GM03348 (cell line): Measurements from ENCODE around the gene DPYSL5.

Experiments used
- DNase-seq: peaks from one replicate; pipeline ENCODE4 v3.0.0; 2012; ENCODE audit warnings: low spot score

The DPYSL5 gene

DNA sequence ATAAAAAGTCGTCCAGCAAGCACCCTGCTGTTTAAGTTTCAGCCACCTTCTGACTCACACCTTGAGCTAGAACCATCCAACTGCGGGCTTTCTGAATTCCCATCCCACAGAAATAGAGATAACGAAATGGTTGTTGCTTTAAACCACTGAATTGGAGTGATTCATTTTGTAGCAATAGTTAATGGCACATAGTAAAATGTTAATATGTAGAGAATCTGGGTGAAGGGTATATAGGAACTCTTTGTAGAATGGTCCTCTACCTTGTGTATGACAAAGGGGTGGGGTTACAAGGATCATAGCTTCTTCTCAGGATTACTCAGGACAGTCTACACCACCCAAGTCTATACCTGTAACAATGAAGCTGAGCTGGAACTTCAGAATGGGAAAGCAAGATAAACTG, 120.1 kb downstream of the DPYSL5 start:
- no peak for DNase-seq

DNA sequence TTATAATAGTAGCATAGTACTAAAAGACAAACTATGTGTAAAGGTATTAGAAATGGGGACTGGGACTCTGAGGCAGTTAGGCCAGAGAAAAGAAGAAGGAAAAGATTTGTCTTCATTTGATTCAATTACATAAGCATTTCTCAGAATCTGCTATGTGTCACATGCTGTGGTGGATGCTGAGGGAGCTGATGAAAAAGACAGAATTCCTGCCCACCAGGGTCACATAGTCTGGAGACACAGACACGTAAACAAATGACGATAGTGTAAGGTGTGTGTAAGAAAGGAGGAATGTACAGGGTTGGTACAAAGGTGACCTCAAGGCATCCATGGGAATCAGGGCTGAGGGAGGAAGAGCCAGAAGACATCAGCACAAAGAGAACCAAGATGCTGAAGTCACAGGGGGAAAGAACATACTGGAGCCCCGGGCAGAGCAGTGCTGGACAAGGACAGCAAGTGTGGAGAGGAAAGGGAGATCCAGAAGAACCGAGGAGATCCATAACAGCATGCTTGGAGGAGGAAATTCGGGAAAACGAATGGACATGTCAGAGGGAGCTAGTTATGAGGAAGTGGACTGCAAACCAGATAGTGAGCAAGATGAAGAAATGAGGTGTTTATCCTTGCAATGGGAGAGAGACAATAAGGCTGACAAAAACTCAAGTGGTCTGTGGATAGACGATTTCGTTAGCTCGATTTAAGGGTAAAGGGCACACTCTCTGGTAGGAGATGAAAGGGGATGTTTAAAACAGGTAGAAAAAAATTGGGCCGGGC, 121.3 kb downstream of the DPYSL5 start:
- DNase-seq, result no peak

DNA sequence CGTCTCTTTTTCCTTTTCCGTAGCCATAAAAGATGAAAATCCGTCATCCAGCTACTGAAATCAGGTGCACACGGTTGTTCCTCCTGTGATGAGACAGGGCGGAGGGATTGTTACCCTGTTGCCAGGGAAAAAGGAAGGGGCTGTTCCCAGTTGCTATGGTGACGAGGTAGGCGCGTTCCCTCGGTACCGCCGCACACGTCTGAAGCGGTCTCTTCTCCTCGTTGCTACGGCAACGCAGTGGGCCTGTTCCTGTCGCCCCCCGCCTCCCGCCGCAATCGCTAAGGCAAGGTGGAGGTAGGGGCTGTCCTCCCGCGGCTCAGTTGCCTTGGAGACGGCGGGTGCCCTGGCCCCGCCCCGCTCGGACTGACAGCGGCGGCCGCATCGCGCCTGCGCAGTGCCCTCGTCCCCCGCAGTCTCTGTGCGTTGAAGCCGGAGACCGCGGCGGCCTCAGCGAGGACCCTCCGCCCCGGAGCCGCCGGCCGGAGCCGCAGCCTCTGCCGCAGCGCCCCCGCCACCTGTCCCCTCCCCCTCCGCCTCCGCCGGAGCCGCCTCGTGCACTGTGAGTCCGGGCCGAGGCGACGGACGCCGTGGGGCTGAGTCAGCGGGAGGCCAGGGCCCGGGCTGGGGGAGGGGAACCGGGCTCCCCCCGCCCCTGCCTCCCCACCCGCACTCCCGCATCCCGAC, 122.5 kb downstream of the DPYSL5 start, which contains the start of gene MAPRE3:
Gene MAPRE3 (plus strand): TSS at position 394 of the 684 bp plus-strand sequence. CDS start 51,582 bp downstream, outside the sequence.
- DNase-seq, result peak; percentile 98

DNA sequence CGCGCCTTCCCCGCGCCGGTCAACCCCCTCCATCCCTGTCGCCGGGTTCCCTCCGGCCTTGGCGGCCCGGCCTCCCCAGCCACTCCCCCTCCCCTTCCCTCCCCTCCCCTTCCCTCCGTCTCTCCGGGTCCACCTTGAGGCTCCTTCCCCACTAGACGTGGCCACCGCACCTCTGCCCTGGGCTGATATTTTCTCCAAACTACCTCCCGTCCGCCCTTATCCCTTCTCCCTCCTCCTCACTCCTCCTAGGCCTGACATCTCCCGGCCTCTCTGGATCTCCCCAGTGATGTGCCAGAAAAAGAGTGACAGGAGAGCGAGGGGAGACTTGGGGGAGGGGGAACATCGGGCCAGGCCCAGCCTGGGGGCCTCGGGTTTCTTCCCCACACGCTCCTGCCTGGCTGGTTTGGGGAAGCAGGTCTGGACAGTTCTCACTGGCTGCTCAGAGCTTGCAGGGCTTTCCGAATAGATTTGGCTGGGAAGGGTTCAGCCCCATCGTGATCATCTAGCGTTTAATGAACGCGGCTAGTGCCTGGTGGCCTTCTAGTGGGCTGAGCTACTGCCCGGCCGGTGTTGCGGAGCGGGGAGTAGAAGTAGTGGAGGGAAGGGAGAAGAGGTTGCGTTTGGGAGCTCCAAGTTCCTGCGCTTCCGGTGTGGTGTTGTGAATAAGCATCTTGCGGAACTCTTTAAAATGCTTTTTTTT, 123.1 kb downstream of the DPYSL5 start:
- peak; percentile 47 for DNase-seq

DNA sequence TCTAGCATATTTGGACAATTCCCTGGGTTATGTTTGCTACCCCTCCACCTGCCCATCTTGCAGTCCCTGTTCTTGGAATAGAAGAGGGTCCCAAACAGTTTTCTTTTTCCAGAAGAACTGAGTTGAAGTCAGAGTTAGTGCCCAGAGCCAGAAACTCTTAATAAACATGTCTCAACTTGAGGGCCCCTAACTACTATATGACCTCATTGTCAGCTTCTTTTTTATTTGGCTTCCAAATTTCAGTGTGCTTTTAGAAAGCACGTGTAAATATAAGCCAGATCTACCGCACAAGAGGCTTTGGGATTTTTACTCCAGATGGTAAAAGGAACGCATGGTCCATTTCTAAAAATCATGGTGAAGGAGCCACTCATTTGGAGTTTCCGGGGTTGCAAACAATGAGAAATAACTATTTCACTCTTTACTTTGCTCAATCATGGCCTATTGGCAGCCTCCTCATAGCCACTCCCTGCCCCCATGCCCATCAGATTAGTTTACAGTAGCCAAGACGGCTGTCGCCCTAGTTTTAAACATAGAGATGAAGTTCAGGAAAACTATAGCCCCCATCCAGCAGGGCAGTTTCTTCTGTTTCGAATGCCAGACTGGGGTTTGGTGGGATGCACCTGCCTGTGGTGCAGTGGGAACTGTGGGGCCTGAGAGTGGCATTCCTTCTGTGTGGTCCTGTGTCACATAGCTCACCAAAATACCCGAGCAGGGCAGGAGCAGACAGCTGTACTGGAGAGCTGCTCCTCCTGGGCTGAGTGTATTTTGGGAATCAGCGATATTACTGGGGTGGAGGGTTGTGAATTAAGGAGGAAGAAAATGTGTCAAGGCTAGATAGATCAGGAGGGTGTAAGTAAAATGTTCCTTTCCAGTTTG, 124.2 kb downstream of the DPYSL5 start:
- no peak for DNase-seq

DNA sequence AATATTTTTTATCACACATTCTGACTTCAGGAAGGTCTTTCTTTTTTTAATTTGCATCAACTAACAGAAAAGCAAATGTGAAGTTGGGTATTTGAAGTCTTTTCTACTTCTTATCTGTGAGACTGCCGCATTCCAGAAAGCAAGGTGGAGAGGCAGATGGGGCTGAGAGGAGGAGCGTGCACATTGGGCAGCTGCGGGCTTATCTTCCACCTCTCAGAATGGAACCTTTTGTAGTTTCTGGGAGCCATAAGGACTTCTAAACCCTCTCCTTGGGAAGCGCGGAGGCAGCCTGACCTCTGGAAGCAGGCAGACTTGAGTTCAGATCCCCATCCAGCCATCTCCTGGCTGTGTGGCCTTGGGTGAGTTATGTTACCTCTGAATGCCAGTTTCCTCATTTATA, 126.4 kb downstream of the DPYSL5 start:
- DNase-seq, result no peak

DNA sequence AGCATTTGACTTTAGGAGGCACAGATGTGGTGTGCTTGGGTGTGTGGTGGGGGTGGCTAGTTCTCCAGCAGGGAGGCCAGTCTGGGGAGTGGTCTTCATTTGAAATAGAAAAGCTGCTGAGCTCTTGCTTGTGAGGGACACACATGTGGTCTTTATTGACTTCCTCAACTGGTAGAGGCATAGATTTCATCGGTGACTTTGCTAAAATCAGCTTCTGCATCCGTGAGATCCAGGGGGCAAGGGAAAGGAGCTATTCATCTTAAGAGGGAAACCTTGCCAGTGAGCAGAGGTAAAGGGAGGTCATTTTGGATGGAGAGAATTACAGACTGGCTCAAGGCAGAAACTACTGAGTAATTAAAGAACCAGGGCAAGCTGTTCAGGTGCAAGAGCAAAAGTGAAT, 127.2 kb downstream of the DPYSL5 start:
- no peak for DNase-seq

DNA sequence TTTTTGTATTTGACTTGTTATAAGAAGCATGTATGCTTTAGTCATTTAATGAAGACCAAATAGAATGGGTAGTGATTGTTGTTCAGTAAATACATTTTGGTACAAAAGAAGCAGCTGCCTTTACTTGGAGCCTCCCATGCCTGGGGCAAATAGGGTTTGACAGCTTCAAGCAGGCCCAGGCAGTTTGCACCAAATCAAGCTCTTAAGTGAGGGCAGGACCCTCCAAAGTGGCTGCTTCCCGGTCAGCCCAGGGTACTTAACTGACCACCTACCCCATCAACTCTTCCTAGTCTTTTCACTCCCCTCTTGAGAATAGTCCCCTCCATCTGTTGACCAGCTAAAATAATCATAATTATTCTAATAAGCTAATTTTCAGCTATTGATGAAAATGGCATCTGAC, 127.7 kb downstream of the DPYSL5 start:
- no peak for DNase-seq

DNA sequence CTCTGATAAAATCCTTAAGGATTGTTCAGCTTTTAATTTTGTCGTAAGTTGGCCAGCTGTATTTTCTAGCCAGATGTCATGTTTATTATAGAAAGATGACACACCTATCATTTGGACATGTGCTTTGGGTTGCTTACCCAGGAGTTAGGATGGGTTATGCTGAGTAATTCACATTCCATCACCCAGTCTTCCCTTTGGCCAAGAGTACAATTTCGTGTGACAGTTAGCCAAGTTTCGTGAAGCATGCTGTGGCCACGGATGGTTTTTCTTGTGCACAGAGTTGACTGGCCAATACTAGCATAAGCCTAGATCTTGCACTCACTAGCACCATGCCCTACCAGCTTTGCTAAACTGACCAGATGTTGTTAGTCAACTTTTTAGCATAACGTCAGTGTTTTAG, 128.3 kb downstream of the DPYSL5 start:
- peak; percentile 78 for DNase-seq

DNA sequence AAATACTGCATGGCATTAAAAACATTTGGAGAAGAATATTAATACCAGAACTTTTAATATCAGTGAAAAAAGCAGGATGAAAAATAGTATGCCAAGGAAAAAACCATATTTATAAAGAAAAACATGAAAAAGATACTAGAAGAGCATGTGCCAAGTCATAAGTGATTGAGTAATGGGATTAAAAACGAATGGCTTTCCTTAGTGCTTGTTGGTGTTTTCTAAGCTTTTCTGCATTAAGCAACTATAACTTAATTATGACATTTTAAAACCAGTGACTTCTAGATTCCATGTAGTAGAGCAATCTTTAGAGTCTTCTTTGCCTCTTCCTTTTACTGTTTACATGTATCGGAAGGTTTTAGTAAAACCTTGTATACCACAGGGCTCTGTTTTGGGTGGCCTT, 129.1 kb downstream of the DPYSL5 start:
- no peak for DNase-seq

DNA sequence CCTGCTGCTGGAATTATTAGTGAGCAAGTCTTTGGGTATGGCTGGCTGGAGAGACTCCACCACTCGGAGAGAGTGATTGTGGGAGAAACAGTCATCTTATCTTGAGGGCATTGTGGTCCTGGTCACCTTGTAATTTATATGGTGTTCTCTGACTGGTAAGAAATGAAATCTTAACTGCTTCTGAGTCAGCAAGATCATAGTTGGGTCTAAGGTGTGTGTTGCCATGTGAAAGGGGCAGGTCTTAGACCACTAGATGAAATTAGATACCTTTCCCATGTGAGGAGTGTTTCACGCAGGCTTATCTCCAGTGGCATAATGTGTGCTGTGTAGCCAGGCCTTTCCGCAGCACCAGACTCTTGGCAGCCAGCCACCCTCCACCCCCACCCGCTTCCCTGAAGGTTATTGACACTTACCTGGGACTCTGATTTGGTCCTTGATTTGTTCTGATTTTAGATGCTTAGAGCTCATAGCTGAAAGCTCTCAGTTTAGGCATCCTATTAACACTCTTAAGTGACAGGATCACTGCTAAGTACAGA, 130.2 kb downstream of the DPYSL5 start:
- no peak for DNase-seq

DNA sequence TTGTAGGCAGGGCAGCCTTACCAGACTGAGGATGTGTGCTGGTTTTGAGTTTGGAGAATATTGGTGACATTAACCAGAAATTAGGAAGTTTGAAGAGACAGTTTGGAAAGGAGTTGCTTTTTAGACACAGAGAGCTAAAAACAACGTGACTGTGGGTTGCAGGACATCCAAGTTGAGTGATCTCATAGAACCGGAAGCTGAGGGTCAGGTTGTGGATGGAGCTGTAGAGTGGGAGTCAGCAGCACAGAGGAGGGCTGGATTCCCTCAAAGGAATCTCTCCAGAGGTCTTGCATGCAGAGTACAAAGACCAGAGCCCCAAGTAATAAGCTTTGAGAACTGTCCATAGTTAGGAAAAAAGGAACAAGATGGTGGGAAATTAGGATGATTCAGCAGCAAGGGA, 131.8 kb downstream of the DPYSL5 start:
- peak; percentile 44 for DNase-seq

DNA sequence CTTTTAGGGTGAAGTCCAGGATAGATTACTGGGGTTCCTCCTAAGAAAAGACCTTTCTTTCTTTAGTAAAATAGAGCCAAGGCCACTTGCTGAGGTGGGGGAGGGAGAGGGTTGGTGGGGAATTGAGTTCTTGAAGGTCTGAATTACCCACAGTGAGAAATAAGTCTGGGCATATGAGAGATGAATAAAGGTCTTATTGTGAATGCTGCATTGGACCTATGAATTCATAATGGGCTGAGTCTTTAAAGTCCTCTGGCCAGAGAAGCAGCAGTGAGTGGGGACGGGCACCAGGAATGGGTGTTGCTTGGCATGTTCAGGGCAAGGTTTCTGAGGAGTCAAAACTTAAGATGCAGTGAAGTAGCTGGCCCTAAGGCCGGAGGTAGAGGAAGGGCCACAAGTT, 133.0 kb downstream of the DPYSL5 start:
- no peak for DNase-seq

DNA sequence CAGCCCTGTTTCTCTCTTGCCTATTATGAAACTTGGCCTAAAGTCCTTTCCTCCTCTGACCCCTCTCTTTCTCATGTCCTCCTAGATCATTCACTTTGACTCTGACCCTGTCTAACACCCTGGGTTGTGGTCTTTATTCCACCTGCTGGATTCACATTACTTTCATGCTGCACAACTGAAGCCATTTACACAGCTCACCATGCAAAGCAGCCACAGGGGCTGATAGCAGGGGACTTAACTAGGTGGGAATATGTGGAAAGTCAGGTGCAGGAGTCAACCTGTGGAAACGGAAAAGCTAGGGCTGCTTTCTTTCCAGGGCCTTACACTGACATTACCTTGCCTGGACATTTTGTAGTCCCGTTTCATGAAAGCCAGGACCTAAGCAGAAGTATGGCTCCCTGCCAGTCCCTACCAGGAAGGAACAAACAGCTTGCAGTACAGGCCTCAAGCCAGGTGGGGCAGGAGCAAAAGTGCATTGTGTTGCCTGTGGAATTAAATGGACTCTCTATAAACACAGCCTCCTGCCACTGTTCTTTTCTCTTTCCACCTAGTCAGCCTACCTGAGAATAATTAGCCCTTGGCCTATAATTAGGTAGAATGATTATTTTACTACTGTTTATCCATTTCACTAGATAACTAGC, 134.3 kb downstream of the DPYSL5 start:
- DNase-seq, result no peak

DNA sequence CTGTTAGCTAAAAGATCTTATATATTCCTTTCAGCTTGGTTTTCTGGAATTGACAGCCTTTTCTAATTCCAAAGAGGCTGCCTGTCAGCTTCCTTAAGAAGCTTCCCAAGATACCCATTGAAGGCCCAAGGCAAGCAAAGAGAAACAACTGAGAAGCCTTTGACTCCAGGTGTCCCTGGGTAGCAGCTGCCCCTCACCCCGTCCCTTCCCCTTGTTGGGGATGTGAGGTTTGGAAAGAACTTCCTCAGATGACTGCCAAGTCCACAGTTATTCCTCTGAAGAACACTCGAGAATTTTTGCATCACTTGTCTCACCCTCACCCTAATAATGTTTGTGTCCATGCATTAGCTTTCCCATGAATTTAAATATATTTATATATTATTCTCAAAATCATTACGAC, 135.8 kb downstream of the DPYSL5 start:
- DNase-seq, result no peak

DNA sequence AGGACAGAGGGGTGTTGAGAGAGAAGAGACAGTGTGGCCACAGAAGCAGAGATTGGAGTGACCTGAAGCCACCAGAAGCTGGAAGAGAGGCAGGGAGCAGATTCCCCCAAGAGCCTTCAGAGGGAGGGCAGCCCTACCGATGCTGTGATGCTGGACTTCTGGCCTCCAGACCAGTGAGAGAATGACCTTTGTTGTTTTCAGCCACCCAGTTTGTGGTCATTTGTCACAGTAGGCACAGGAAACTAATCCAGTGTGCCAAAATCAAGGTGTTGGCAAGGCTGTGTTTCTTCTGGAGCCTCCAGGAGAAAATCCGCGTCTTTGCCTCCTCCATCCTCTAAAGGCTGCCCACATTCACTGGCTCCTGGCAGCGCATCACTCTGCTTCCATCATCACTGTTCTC, 137.9 kb downstream of the DPYSL5 start:
- DNase-seq, result no peak

DNA sequence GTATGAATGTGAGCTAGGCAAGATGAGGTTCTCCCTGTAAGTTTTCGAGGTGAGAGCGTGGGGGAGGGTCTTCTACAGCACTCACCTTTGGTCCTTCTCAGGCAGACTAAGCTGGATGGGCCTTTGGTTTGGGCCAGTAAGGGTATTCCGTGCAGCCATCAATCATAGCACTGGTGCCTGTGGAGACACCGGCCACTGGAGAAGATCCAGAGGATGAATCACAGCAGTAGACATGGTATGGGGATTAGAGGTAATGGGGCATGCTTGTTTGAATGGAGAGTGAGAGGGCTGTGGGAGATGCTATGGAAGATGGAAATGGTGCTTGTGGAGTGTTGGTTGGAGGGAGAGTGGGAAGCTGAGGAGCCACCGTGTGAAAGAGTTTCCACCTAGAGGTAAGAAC, 138.6 kb downstream of the DPYSL5 start:
- no peak for DNase-seq

DNA sequence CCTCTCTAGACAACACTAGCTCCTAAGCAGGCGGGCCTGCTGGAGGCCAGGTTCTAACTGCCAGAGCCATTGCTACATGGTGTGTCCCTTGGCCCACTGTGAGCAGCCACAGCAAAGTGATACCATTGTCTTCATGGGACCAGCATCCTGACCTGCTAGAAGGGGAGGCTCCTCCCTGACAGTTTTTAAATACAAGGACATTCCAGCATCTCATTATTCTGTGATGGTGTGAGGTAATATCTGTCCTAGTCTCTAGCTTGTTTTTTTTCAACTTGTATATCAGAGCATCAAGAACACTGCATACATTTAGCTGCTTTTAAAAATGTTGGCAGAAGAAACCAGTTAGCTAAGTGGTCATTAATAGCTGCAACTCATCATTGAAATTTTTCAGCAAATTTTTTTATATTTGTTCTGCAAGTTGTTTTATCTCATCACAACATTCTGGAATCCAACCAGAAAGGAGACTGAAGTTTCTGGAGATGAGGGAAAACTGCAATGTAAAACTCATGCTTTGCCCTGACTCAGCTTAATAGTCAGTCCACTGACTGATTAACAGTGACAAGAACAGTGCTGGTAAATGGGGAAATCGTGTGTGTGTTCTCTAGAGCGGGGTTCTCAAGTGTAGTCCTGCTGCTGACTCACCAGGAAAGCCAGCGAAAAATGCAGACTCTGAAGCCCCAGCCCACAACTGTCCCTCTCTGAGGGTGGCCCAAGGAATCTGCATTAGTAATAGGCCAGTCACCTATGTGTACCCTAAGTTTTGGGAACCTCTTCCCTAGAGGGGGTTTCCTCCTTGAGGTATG, 140.3 kb downstream of the DPYSL5 start:
- DNase-seq, result peak; percentile 67

DNA sequence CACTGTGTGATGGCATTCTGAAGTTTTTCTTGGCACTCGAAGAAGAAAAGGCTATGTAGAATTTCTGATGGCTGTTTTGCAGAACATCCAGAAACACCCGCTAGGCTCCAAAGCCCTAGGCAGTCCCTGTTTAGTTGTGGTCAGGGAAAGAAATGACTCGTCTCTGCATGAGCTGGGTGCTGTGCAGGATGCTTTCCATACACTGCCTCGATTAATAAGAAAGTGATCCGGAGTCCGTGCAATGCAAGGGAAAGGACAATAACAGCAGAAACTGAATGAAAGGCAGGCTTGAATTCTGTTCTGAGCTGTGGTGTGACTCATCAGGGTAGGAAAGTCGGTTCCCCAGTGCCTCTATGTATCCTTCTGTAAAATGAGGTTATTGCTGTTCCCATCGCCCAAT, 141.2 kb downstream of the DPYSL5 start:
- DNase-seq, result no peak

DNA sequence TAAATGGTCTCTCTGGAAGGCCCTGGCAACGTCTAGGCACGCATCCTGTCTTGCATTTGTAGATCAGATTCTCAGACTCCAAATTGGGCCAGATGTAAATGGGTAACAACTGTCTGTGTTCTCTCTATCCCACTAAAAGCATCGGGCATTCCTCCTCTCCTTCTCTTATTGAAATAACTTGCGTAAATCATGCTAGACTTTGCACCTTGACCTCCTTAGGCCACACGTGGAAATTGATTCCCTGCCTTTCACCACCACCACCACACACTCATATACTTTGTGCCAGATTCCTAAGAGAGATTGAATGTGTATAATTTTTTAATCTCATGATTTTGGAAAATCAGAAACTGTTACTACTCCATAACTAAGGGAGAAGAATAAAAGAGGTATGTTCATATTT, 143.8 kb downstream of the DPYSL5 start:
- DNase-seq, result no peak
